ENCODE results near the gene SFMBT1.

DNA sequence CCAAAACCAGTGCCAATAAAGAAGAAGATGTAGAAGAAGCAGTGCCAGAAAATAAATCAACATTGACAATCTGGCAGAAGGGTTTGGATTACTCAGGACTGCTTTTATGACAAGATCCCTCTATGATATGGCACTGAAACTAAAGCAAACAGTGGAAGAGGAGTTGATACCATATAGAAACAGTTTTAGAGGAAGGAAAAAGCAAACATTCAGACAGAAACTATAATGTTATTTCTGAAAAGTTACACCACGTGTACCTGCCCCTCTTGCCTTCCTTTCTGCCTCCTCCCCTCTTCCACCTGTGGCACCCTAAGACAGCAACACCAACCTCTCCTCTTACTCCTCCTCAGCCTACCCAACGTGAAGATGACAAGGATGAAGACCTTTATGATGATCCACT is 63.0 kb downstream of the SFMBT1 start:
- TF ChIP-seq, protein P1, sequence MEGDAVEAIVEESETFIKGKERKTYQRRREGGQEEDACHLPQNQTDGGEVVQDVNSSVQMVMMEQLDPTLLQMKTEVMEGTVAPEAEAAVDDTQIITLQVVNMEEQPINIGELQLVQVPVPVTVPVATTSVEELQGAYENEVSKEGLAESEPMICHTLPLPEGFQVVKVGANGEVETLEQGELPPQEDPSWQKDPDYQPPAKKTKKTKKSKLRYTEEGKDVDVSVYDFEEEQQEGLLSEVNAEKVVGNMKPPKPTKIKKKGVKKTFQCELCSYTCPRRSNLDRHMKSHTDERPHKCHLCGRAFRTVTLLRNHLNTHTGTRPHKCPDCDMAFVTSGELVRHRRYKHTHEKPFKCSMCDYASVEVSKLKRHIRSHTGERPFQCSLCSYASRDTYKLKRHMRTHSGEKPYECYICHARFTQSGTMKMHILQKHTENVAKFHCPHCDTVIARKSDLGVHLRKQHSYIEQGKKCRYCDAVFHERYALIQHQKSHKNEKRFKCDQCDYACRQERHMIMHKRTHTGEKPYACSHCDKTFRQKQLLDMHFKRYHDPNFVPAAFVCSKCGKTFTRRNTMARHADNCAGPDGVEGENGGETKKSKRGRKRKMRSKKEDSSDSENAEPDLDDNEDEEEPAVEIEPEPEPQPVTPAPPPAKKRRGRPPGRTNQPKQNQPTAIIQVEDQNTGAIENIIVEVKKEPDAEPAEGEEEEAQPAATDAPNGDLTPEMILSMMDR (IDR thresholded peaks at IDR 0.05): no peak
- no peak for TF ChIP-seq POLR2A (IDR thresholded peaks at IDR 0.05)

All from Peyer's patch (tissue), 4 donors.